HAP-1 (cell line): Measurements from ENCODE around the gene FUT6.
"Not testable (repeated sequence)": the region's sequence is repeated elsewhere in the genome, so short reads cannot be mapped to it uniquely, and the experiment has no call there.

ENCODE experiments used
- DNase-seq, 2 experiments: peaks; one replicate each; pipeline ENCODE4 v3.0.0-alpha.2; 2016 to 2020; ENCODE audit warnings: low spot score in 2 of 2
- H3K27me3 ChIP-seq: fragments of 250-450 bp; sonication (Bioruptor Pico); 2 replicates; pipeline ENCODE4 v1.5.1; 2020; ENCODE audit warnings: low read depth, mild to moderate bottlenecking, moderate library complexity
- H3K36me3 ChIP-seq: fragments of 250-450 bp; sonication (Bioruptor Pico); replicated peaks from 2 replicates; pipeline ENCODE4 v1.5.1; 2020; ENCODE audit warnings: mild to moderate bottlenecking
- H3K4me1 ChIP-seq: fragments of 250-450 bp; sonication (Bioruptor Pico); 2 replicates; pipeline ENCODE4 v1.5.1; 2020; ENCODE audit warnings: mild to moderate bottlenecking
- H3K4me3 ChIP-seq: fragments of 250-450 bp; sonication (Bioruptor Pico); 2 replicates; pipeline ENCODE4 v1.5.1; 2020; ENCODE audit warnings: mild to moderate bottlenecking, moderate library complexity
- H3K9me3 ChIP-seq: fragments of 250-450 bp; sonication (Bioruptor Pico); 2 replicates; pipeline ENCODE4 v1.5.1; 2020; ENCODE audit warnings: mild to moderate bottlenecking, moderate library complexity
- in situ Hi-C: fragments of 300-500 bp; cut with MboI; formaldehyde crosslinking; loops from 3 replicates; pipeline ENCODE4 v1.14.3; 2020; ENCODE audit warnings: low sequenced_read_pairs, inconsistent platforms, mixed read lengths

FUT6 gene

GRCh38 chr19:5847846-5848245 lies 8.3 kb upstream of the FUT6 start:
- H3K9me3 ChIP-seq, H3K36me3 ChIP-seq, H3K27me3 ChIP-seq, H3K4me3 ChIP-seq, H3K4me1 ChIP-seq, in situ Hi-C loops, DNase-seq: not testable (repeated sequence)

GRCh38 chr19:5844456-5845433 lies 5.2 kb upstream of the FUT6 start:
- DNase-seq = no peak
- Histone ChIP-seq H3K36me3 (no peaks in the 10 kb centered on the region), H3K9me3 (no peaks in the 10 kb centered on the region), H3K4me1 (no peaks in the 10 kb centered on the region), H3K4me3 (no peak overlapping the region), H3K27me3 (no peaks in the 10 kb centered on the region)
- in situ Hi-C loops = no loop called here

GRCh38 chr19:5843295-5843927 lies 3.9 kb upstream of the FUT6 start:
- Histone ChIP-seq H3K36me3 (no peaks in the 10 kb centered on the region), H3K9me3 (no peaks in the 10 kb centered on the region), H3K4me1 (no peaks in the 10 kb centered on the region), H3K4me3 (no peak overlapping the region), H3K27me3 (no peaks in the 10 kb centered on the region)
- in situ Hi-C loops = no loop called here
- no peak for DNase-seq

GRCh38 chr19:5841735-5842111 lies 2.2 kb upstream of the FUT6 start:
- H3K27me3 ChIP-seq, H3K36me3 ChIP-seq, H3K4me1 ChIP-seq, DNase-seq, in situ Hi-C loops, H3K9me3 ChIP-seq, H3K4me3 ChIP-seq: not testable (repeated sequence)

GRCh38 chr19:5838353-5839064 lies 993 bp downstream of the FUT6 start:
- no peaks in the 10 kb centered on the region for H3K36me3 ChIP-seq
- H3K9me3 ChIP-seq = no peaks in the 10 kb centered on the region
- no peak overlapping the region for H3K4me3 ChIP-seq
- in situ Hi-C loops = no loop called here
- no peak for DNase-seq
- no peaks in the 10 kb centered on the region for H3K4me1 ChIP-seq
- H3K27me3 ChIP-seq = 0 out of 2 replicates have a peak, but pooled peaks cover 7% of the 10 kb centered on the region

GRCh38 chr19:5837761-5838352 lies 1.6 kb downstream of the FUT6 start:
- Histone ChIP-seq H3K27me3 (0 out of 2 replicates have a peak, but pooled peaks cover 7% of the 10 kb centered on the region), H3K4me1 (no peaks in the 10 kb centered on the region), H3K4me3 (no peak overlapping the region), H3K9me3 (no peaks in the 10 kb centered on the region), H3K36me3 (no peaks in the 10 kb centered on the region)
- no peak for DNase-seq
- in situ Hi-C loops = no loop called here

- in situ Hi-C loops = no loop called here
- no peak overlapping the region for H3K4me3 ChIP-seq
- DNase-seq = no peak
- peaks cover 5% of the 10 kb centered on the region for H3K4me1 ChIP-seq
- H3K27me3 ChIP-seq = 0 out of 2 replicates have a peak, but pooled peaks cover 7% of the 10 kb centered on the region
- H3K9me3 ChIP-seq = no peaks in the 10 kb centered on the region
- H3K36me3 ChIP-seq = no peaks in the 10 kb centered on the region
These were observed 6.8 kb downstream of the FUT6 start for GRCh38 chr19:5832527-5833216.

GRCh38 chr19:5832061-5832460 lies 7.4 kb downstream of the FUT6 start:
- no peak for DNase-seq
- Histone ChIP-seq H3K27me3 (0 out of 2 replicates have a peak, but pooled peaks cover 7% of the 10 kb centered on the region), H3K36me3 (no peaks in the 10 kb centered on the region), H3K9me3 (no peaks in the 10 kb centered on the region), H3K4me1 (peaks cover 5% of the 10 kb centered on the region), H3K4me3 (no peak overlapping the region)
- in situ Hi-C loops = no loop called here

- peaks cover 5% of the 10 kb centered on the region for H3K4me1 ChIP-seq
- H3K9me3 ChIP-seq = no peaks in the 10 kb centered on the region
- no peaks in the 10 kb centered on the region for H3K36me3 ChIP-seq
- in situ Hi-C loops = no loop called here
- no peak for DNase-seq
- 0 out of 2 replicates have a peak, but pooled peaks cover 7% of the 10 kb centered on the region for H3K27me3 ChIP-seq
- H3K4me3 ChIP-seq = no peak overlapping the region
These were observed 8.3 kb downstream of the FUT6 start for GRCh38 chr19:5831159-5831558.

- in situ Hi-C loops = no loop called here
- no peak for DNase-seq
- H3K4me1 ChIP-seq = peaks cover 5% of the 10 kb centered on the region
- H3K27me3 ChIP-seq = 0 out of 2 replicates have a peak, but pooled peaks cover 2% of the 10 kb centered on the region
- no peaks in the 10 kb centered on the region for H3K9me3 ChIP-seq
- no peaks in the 10 kb centered on the region for H3K36me3 ChIP-seq
- no peak overlapping the region for H3K4me3 ChIP-seq
These were observed 9.8 kb downstream of the FUT6 start for GRCh38 chr19:5829567-5830310.

- Histone ChIP-seq H3K9me3 (no peaks in the 10 kb centered on the region), H3K36me3 (no peaks in the 10 kb centered on the region), H3K4me3 (peak overlapping the region; percentile 21), H3K27me3 (no peaks in the 10 kb centered on the region), H3K4me1 (peaks cover 5% of the 10 kb centered on the region)
- DNase-seq = peak in 1 of 2 experiments; percentile 34
- in situ Hi-C loops = no loop called here
These were observed 10.6 kb downstream of the FUT6 start for GRCh38 chr19:5828661-5829566.
